ENCODE measurements around the gene TMEM30B. TPM values are rescaled to one million over a fixed set of nuclear protein-coding genes. Genes with fewer than 3 reads are reported as not detected.

Gene TMEM30B
- total and polyA plus RNA-seq, 2 of the 13 experiments (the other 11 are each of a cell fraction or from before 2014, with no cell fraction given): not detected

GRCh38 chr14:61252369-61253063 is 28.6 kb downstream of the TMEM30B start:
- FAIRE-seq (peak; percentile 94), DNase-seq (ENCODE audit: low spot score) (peak; percentile 77), ATAC-seq (peak; percentile 98)
- in situ Hi-C loops (cut with HindIII; ENCODE audit: extremely low pct_ligation_motif_present, low pct_unique_long_range_greater_than_20kb): loop anchor here (10.0 kb wide), 2 partner anchors 628 to 908 kb away; no protein-coding TSS in a partner anchor
- ChIA-PET POLR2A (no interaction called here), CTCF (ENCODE audit: low intra/inter-chr PET ratio, low total read pairs) (interaction anchor here (1.7 to 2.2 kb wide), 4 partner anchors 227 to 902 kb away, joined by 5 to 21 read pairs (median 6); no protein-coding TSS in a partner anchor)
- no TSS peak for BruUV-seq (replicated peaks)
- H3K4me1 ChIP-seq (ENCODE audit: insufficient read depth, low read length): peaks cover 11% of the 10 kb centered on the region
- H3K4me2 ChIP-seq (ENCODE audit: low read depth, low read length): no peak overlapping the region
- intact Hi-C loops (cut with micrococcal nuclease; ENCODE audit: unreplicated experiment): loop anchor here (1.0 to 5.0 kb wide), 7 partner anchors 63 to 627 kb away; partner anchors contain the start of genes SIX4, SLC38A6 and TRMT5
- 1% methylated on average over 7 of the region's 7 CpGs for WGBS (ENCODE audit: low lambda C conversion rate)
- H3K36me3 ChIP-seq (replicated peaks in 1 of 2; ENCODE audit: control insufficient read depth in 1 of 2, insufficient read depth in 2 of 2, low read length in 2 of 2): no peaks in the 10 kb centered on the region
- H2AFZ ChIP-seq (ENCODE audit: low read length): no peak overlapping the region
- H4K20me1 ChIP-seq (ENCODE audit: insufficient read depth, low read length): no peaks in the 10 kb centered on the region
- H3K4me3 ChIP-seq (replicated peaks in 1 of 3; ENCODE audit: insufficient read depth in 1 of 3, low read depth in 2 of 3, low read length in 3 of 3): no peak overlapping the region
- H3K27me3 ChIP-seq (ENCODE audit: control insufficient read depth in 1 of 2, insufficient read depth in 2 of 2, low read length in 2 of 2): peaks cover 0 to 3% of the 10 kb centered on the region in 2 experiments; a peak in 3 of 5 replicates
- H3K9ac ChIP-seq (ENCODE audit: insufficient read depth, low read depth, low read length): no peak overlapping the region
- no peaks in the 10 kb centered on the region for H3K9me3 ChIP-seq (ENCODE audit: low read length)
- no peaks in the 10 kb centered on the region for H3K79me2 ChIP-seq (ENCODE audit: insufficient read depth, low read length)
- H3K27ac ChIP-seq (ENCODE audit: extremely low read length, insufficient read depth, low read length): no peak overlapping the region
- no peak for TF ChIP-seq SOX6 (IDR thresholded peaks at IDR 0.05)
- TF ChIP-seq SOX6 (CRISPR knock-in tag; IDR thresholded peaks at IDR 0.05): no peak; the same call in 1 of the 2 replicates
- 0 out of 2 replicates have a peak, but pooled peaks have one; percentile 17 for TF ChIP-seq ELF3 (CRISPR knock-in tag; IDR thresholded peaks at IDR 0.05)
- TF ChIP-seq SP1 (IDR thresholded peaks at IDR 0.05): no peak
- no peak for TF ChIP-seq SP1 (CRISPR knock-in tag; IDR thresholded peaks at IDR 0.05)
- no peak for TF ChIP-seq GATA4 (IDR thresholded peaks at IDR 0.05; ENCODE audit: borderline replicate concordance, low read depth)
- TF ChIP-seq POLR2AphosphoS2 (IDR thresholded peaks at IDR 0.05; ENCODE audit: low read depth, low read length): no peak
- TF ChIP-seq CTCF (CRISPR knock-in tag; IDR thresholded peaks at IDR 0.05): peak; percentile 91
- TF ChIP-seq RARA (CRISPR knock-in tag; IDR thresholded peaks at IDR 0.05): no peak; the same call in 1 of the 2 replicates
- TF ChIP-seq FOXJ3 (CRISPR knock-in tag; IDR thresholded peaks at IDR 0.05; ENCODE audit: borderline replicate concordance): no peak
- no peak for TF ChIP-seq SRY (CRISPR knock-in tag; IDR thresholded peaks at IDR 0.05)
- peak; percentile 86 for TF ChIP-seq RAD21 (CRISPR knock-in tag; IDR thresholded peaks at IDR 0.05)
- no peak for TF ChIP-seq ZNF747 (CRISPR knock-in tag; IDR thresholded peaks at IDR 0.05; ENCODE audit: borderline replicate concordance)
- TF ChIP-seq CREM (IDR thresholded peaks at IDR 0.05): no peak
- TF ChIP-seq CREM (CRISPR knock-in tag; IDR thresholded peaks at IDR 0.05): no peak
- no peak for TF ChIP-seq GABPA (IDR thresholded peaks at IDR 0.05; ENCODE audit: low read depth, low read length)
- no peak for TF ChIP-seq GABPA (CRISPR knock-in tag; IDR thresholded peaks at IDR 0.05; ENCODE audit: low read depth)
- TF ChIP-seq NFKBIZ (CRISPR knock-in tag; IDR thresholded peaks at IDR 0.05): no peak
- TF ChIP-seq MIER2 (CRISPR knock-in tag; IDR thresholded peaks at IDR 0.05): no peak
- TF ChIP-seq FOXK1 (CRISPR knock-in tag; IDR thresholded peaks at IDR 0.05; ENCODE audit: borderline replicate concordance, low read depth): peak; percentile 37; the same call in 1 of the 2 replicates
- TF ChIP-seq ZNF687 (CRISPR knock-in tag; IDR thresholded peaks at IDR 0.05): no peak
- no peak for TF ChIP-seq ZNF75D (CRISPR knock-in tag; IDR thresholded peaks at IDR 0.05; ENCODE audit: borderline replicate concordance)

Measured in HepG2 (cell line).